Measurements from ENCODE around the gene RBM17.
A peak's percentile ranks its signal among the peaks of the same experiment; 100 is the strongest.
"Not testable (repeated sequence)": the region's sequence is repeated elsewhere in the genome, so short reads cannot be mapped to it uniquely, and the experiment has no call there.

Gene RBM17

GRCh38 chr10:6056411-6057135 lies 32.3 kb upstream of the RBM17 start:
- DNase-seq, result no peak

- no peak for DNase-seq
Observed at GRCh38 chr10:6058682-6059475, 30.0 kb upstream of the RBM17 start.

GRCh38 chr10:6059506-6059905 lies 29.3 kb upstream of the RBM17 start:
- no peak for DNase-seq

- no peak for DNase-seq
Observed at GRCh38 chr10:6061056-6061455, 27.8 kb upstream of the RBM17 start.

GRCh38 chr10:6062101-6062771 lies 26.6 kb upstream of the RBM17 start, which contains the start of gene IL2RA:
TSS of gene IL2RA (minus strand) at chr10:6062367. CDS start at chr10:6062151, 216 bp downstream.
- peak; percentile 15 for DNase-seq

DNA sequence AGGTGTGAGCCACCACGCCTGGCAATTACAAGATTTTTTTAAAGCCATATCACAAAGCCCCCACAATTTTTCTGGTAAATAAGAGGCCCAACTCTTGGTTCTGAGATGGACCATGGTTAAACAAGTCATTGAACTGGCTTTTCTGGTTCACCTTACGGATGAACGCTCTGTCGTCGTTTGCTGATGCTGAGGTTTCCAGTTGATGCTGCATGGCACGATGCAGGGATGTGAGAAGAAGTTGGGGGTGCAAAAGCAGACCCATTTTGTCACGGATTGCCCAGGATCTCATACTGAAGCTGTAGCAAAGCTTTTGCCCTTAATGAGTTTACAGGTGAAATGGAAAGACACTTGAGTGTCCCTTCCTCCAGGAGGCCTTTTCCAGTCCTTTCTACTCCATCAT lies 24.7 kb upstream of the RBM17 start:
- DNase-seq, result no peak

DNA sequence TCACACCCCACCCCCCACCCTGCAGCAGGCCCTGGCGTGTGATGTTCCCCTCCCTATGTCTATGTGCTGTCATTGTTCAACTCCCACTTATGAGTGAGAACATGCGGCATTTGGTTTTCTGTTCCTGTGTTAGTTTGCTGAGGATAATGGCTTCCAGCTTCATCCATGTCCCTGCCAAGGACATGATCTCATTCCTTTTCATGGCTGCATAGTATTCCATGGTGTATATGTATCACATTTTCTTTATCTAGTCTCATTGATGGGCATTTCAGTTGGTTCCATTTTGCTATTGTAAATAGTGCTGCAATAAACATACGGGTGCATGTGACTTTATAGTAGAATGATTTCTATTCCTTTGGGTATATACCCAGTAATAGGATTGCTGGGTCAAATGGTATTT lies 24.1 kb upstream of the RBM17 start:
- not testable (repeated sequence) for DNase-seq

DNA sequence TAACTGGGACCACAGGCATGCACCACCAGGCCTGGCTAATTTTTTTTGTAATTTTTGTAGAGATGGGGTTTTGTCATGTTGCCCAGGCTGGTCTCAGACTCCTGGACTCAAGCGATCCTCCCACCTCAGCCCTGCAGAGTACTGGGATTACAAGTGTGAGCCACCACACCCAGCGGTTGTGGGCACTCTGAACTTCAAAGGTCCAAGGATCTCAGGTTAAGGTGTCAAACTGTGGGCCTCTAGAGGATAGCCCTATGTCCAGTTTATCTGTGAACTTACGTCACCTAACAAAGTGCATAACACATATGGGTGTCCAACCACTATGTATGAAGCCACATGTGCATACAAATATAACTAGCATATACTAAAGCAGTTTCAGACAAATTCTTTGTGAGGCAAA lies 23.4 kb upstream of the RBM17 start:
- DNase-seq, result no peak

GRCh38 chr10:6065835-6066234 lies 23.0 kb upstream of the RBM17 start:
- no peak for DNase-seq

DNA sequence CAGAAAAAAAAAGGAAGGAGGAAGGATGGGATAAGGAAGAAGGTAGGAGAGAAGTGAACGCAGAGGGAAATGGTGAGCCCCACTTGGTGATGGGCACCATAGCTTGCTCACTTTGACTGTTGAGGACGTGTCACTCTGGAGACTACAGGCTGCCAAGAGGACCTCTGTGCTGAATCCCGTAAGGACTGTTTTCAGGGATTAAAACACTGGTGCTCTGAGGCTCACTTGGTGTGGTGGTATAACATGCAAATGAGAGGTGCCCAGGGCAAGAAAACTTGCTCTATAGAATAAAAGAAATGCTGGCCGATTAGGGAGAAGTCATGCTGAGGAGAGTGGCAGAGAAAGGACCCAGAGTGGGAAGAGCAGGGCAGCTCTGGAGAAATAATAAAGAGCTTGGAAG lies 21.4 kb upstream of the RBM17 start:
- DNase-seq, result no peak

DNA sequence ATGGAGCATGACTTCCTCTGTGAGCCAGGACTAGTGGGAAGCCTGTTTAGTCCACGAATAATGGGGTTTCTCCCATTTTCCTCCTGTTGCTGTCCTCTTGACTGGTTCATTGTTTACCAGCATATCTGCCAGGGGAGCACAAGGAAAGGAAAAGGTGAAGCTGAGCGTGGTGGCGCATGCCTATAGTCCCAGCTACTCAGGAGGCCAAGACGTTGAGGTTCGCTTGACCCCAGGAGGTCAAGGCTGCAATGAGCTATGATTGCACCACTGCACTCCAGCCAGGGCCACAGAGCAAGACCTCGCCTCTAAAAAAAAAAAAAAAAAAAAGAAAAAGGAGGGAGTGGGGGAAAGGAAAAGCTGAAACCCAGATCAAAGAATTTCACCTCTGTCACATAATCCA lies 20.8 kb upstream of the RBM17 start:
- no peak for DNase-seq

- no peak for DNase-seq
Observed at GRCh38 chr10:6068422-6068821, 20.4 kb upstream of the RBM17 start.

- no peak for DNase-seq
Observed at GRCh38 chr10:6069081-6069931, 19.5 kb upstream of the RBM17 start.

DNA sequence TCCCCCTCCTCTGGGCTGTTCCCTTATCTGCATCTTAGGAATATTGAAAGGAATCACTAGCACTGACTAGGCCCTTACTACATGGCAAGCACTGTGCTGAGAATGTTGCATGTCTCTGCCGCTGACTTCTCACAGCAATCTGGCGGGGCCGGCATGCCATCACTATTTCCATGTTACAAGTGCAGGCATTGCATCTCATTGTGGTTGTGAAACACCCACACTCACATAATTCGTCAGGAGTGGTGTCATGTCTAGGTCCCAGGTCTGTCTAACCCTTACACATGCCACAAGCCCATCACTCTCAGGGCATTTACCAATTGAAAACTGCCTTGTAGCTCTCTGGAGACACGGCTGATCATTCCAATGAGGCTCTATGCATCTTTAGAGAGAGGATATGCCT lies 18.2 kb upstream of the RBM17 start:
- no peak for DNase-seq

- DNase-seq, result no peak
Observed at GRCh38 chr10:6071181-6072175, 17.4 kb upstream of the RBM17 start.

GRCh38 chr10:6072215-6072934 lies 16.5 kb upstream of the RBM17 start:
- DNase-seq, result no peak

GRCh38 chr10:6074489-6075301 lies 14.1 kb upstream of the RBM17 start:
- no peak for DNase-seq

DNA sequence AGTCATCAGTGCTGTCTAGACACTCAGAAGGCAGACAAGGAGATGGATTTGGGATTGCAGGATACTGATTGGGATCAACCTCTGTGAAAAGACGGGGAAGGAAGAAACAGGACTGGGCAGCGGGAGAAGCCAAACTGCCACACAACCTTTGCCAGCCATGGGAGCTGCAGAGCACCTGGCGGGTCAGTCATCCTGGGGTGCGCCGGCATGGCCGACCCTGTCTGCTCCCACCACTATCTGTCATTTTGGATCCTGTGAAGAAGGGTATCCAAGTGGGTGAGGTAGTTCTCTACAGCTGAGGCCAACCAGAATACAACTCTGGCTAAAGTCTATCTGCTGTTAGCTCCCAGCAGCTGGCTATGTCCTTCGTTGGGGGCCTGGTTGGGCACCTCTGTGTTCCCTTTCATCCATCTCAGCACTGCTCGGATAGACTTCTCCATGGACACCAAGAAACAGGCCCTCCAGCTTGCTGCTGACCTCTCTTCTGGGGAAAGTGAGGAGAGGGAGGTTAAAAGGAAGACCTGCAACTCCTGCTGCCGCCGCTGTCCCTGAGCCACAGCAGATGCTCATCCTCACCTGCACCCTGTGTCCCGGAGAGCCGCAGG lies 11.7 kb upstream of the RBM17 start:
- no peak for DNase-seq

DNA sequence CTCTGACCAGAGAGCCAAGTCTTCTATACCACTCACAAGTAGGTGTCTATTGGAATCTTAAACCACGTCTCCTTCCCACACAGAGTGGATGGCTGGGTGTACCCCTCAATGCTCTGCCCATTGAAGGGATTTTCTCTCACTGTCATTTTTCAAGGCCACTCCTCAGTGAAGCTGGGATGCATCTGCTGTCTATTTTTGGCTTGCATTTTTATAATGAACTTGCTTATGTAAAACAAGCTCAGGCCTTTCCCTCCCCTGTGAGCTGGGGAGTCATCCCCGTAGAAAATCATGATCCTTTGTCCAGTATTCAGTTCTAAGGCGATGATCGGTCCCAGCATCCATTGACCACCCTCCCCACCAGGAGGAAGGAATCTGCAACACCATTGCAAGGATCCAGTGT lies 9.8 kb upstream of the RBM17 start:
- no peak for DNase-seq
